HepG2 (cell line): Measurements from ENCODE around the gene TRAPPC1. TPM values are rescaled to one million over a fixed set of nuclear protein-coding genes. Genes with fewer than 3 reads are reported as not detected.

Source experiments
- ETV5 ChIP-seq: IDR thresholded peaks from 2 replicates; pipeline ENCODE4 v1.6.1; 2018; ENCODE audit warnings: missing biosample characterization, missing genetic modification reagents, inconsistent platforms, borderline replicate concordance
- KDM6A ChIP-seq: IDR thresholded peaks from 2 replicates; pipeline ENCODE4 v1.6.1; 2016; ENCODE audit warnings: low read depth
- NFAT5 ChIP-seq: sonication (generic); formaldehyde crosslinking; IDR thresholded peaks from 2 replicates; pipeline ENCODE4 v1.4.0; 2020; ENCODE audit warnings: missing genetic modification reagents
- PHF21A ChIP-seq: sonication (generic); formaldehyde crosslinking; IDR thresholded peaks from 2 replicates; pipeline ENCODE4 v1.5.0; 2020; ENCODE audit warnings: mild to moderate bottlenecking, missing genetic modification reagents
- ZNF235 ChIP-seq: sonication (generic); formaldehyde crosslinking; IDR thresholded peaks from 2 replicates; pipeline ENCODE4 v1.8.1; 2023; ENCODE audit warnings: mild to moderate bottlenecking, missing genetic modification reagents, borderline replicate concordance
- ZNF382 ChIP-seq: sonication (generic); formaldehyde crosslinking; IDR thresholded peaks from 2 replicates; pipeline ENCODE4 v1.5.0; 2020; ENCODE audit warnings: missing genetic modification reagents, mild to moderate bottlenecking, borderline replicate concordance
- ZNF678 ChIP-seq: sonication (generic); formaldehyde crosslinking; IDR thresholded peaks from 2 replicates; pipeline ENCODE4 v1.4.0; 2020; ENCODE audit warnings: mild to moderate bottlenecking, missing genetic modification reagents
- polyA plus RNA-seq, 8 experiments: library from polyadenylated mRNA; depleted of rRNA in 3 of 8; stranded (reverse) in 7 of 8; unstranded in 1 of 8; fragments of >200 nt; fragmentation: Illumina TruSeq in 4 of 8; extraction: Trizol in 4 of 8; gene quantifications; 2 replicates each; pipeline versions ENCODE4 v1.2.1 to v1.2.3, GENCODE V29; 2011 to 2016; ENCODE audit warnings: low read depth in 4 of 8, missing spikeins in 1 of 8, mixed read lengths in 1 of 8; ENCODE audit not compliant: insufficient read depth in 1 of 8
- total RNA-seq, 5 experiments: library from RNA; depleted of rRNA; stranded (reverse); fragments of >200 nt; fragmentation: Illumina TruSeq; extraction: Trizol; gene quantifications; 2 replicates each; pipeline ENCODE4 v1.2.3, GENCODE V29; 2016; ENCODE audit warnings: low read depth in 1 of 5

TRAPPC1 gene
- total and polyA plus RNA-seq, 2 of the 13 experiments (the other 11 are each of a cell fraction or from before 2014, with no cell fraction given): 28.1 to 44.9 TPM

GRCh38 chr17:7889166-7889955 is 42.4 kb downstream of the TRAPPC1 start (continued):
- TF ChIP-seq ZNF382 (CRISPR knock-in tag): no peak
- TF ChIP-seq KDM6A: no peak
- TF ChIP-seq ZNF678: no peak
- TF ChIP-seq ZNF235 (CRISPR knock-in tag): no peak
- no peak for TF ChIP-seq ETV5 (CRISPR knock-in tag)
- TF ChIP-seq PHF21A: no peak; the same call in 1 of the 2 replicates
- no peak for TF ChIP-seq NFAT5 (CRISPR knock-in tag)
